Gastroesophageal sphincter (tissue), 4 donors: Measurements from ENCODE around the gene ADM5. TPM values are rescaled to one million over a fixed set of nuclear protein-coding genes. Genes with fewer than 3 reads are reported as not detected.

ENCODE experiments used
- ATAC-seq: fragments of 150-250 bp; one replicate; pipeline ENCODE4 v1.9.1; 2016; ENCODE audit warnings: mild to moderate bottlenecking, moderate library complexity
- H3K27ac ChIP-seq, 4 donors: fragments of 200-600 bp; sonication (generic) in 3 of 4; 1 replicate in 3 of 4; 2 replicates in 1 of 4; pipeline ENCODE4 v1.5.1; 2016 to 2019
- H3K27me3 ChIP-seq: fragments of 200-600 bp; sonication (generic); one replicate; pipeline ENCODE4 v1.5.1; 2019
- H3K36me3 ChIP-seq, 2 donors: fragments of 200-600 bp; sonication (generic); one replicate each; pipeline ENCODE4 v1.5.1; 2019; ENCODE audit warnings: control low read depth in 1 of 2
- H3K4me1 ChIP-seq, 3 donors: fragments of 200-600 bp; sonication (generic); 1 replicate in 2 of 3; 2 replicates in 1 of 3; pipeline ENCODE4 v1.5.1; 2016 to 2019; ENCODE audit warnings: control low read depth in 2 of 3
- H3K4me3 ChIP-seq, 2 donors: fragments of 200-600 bp; sonication (generic); one replicate each; pipeline ENCODE4 v1.5.1; 2019; ENCODE audit warnings: mild to moderate bottlenecking in 1 of 2, moderate library complexity in 1 of 2
- H3K9me3 ChIP-seq, 3 donors: fragments of 200-600 bp; sonication (generic); one replicate each; pipeline ENCODE4 v1.5.1; 2017 to 2019; ENCODE audit warnings: control low read depth in 2 of 3
- EP300 ChIP-seq: sonication (generic); formaldehyde crosslinking; IDR thresholded peaks from one replicate; pipeline ENCODE4 v1.6.1; 2017; ENCODE audit warnings: antibody characterized with exemption, mild to moderate bottlenecking
- POLR2A ChIP-seq, 2 donors: fragments of 450-650 bp; IDR thresholded peaks; one replicate each; pipeline ENCODE4 v1.6.1; 2017; ENCODE audit warnings: antibody characterized with exemption in 2 of 2, mild to moderate bottlenecking in 2 of 2, moderate library complexity in 1 of 2
- POLR2AphosphoS5 ChIP-seq: sonication (generic); formaldehyde crosslinking; IDR thresholded peaks from one replicate; pipeline ENCODE4 v1.6.1; 2017; ENCODE audit warnings: antibody characterized with exemption
- WGBS, 2 donors: methylation state at CpG; one replicate each; pipeline ENCODE4 v1.1.5; 2018; ENCODE audit warnings: low coverage in 1 of 2; 5-methylcytosine and 5-hydroxymethylcytosine counted together
- total RNA-seq, 4 donors: library from RNA; depleted of rRNA; stranded (reverse); fragments of >200 nt; gene quantifications; one replicate each; pipeline ENCODE4 v1.1.0, GENCODE V29; 2016
- TF ChIP-seq, protein P1 (sequence below), 4 experiments: fragments of 200-600 bp in 2 of 4; fragments of 450-650 bp in 2 of 4; sonication (generic) in 1 of 4; IDR thresholded peaks; one replicate each; pipeline ENCODE4 v1.5.1; 2017 to 2019; ENCODE audit warnings: antibody characterized with exemption in 4 of 4, mild to moderate bottlenecking in 2 of 4, moderate library complexity in 2 of 4

ADM5 gene
- total RNA-seq, 4 donors from 2014 or later = 1.3 to 4.1 (median 1.5) TPM; not detected in 1

DNA sequence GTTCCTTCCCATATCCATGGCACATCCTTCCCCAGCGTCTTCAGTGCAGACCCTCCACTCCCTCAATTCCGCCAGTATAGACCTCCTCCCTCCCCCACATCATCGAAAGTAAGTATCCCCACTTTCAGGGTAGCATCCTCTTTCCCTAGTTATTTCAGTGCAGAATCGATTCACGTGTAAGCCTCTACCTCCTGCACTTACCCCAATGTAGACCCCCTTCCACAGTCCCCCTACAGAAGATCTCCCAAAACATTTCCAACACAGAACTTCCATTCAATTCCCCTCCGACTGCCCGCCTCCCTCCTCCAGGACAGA lies 24.4 kb upstream of the ADM5 start:
- Histone ChIP-seq H3K36me3 (peaks cover 0 to 43% of the 10 kb centered on the region in 2 donors), H3K4me3 (peak overlapping the region; percentile 64 to 79), H3K27me3 (no peaks in the 10 kb centered on the region), H3K9me3 (no peaks in the 10 kb centered on the region), H3K4me1 (peaks cover 0 to 43% (median 7%) of the 10 kb centered on the region in 3 donors), H3K27ac (peak overlapping the region; percentile 44 to 95 (median 92))
- ATAC-seq = no peak
- no peak for TF ChIP-seq POLR2AphosphoS5
- TF ChIP-seq POLR2A (IDR thresholded peaks at IDR 0.05) = no peak
- TF ChIP-seq, protein P1, sequence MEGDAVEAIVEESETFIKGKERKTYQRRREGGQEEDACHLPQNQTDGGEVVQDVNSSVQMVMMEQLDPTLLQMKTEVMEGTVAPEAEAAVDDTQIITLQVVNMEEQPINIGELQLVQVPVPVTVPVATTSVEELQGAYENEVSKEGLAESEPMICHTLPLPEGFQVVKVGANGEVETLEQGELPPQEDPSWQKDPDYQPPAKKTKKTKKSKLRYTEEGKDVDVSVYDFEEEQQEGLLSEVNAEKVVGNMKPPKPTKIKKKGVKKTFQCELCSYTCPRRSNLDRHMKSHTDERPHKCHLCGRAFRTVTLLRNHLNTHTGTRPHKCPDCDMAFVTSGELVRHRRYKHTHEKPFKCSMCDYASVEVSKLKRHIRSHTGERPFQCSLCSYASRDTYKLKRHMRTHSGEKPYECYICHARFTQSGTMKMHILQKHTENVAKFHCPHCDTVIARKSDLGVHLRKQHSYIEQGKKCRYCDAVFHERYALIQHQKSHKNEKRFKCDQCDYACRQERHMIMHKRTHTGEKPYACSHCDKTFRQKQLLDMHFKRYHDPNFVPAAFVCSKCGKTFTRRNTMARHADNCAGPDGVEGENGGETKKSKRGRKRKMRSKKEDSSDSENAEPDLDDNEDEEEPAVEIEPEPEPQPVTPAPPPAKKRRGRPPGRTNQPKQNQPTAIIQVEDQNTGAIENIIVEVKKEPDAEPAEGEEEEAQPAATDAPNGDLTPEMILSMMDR (IDR thresholded peaks at IDR 0.05) = no peak
- no peak for TF ChIP-seq EP300
- 0% methylated on average over 5 to 7 of the region's 7 CpGs for WGBS, 2 donors

DNA sequence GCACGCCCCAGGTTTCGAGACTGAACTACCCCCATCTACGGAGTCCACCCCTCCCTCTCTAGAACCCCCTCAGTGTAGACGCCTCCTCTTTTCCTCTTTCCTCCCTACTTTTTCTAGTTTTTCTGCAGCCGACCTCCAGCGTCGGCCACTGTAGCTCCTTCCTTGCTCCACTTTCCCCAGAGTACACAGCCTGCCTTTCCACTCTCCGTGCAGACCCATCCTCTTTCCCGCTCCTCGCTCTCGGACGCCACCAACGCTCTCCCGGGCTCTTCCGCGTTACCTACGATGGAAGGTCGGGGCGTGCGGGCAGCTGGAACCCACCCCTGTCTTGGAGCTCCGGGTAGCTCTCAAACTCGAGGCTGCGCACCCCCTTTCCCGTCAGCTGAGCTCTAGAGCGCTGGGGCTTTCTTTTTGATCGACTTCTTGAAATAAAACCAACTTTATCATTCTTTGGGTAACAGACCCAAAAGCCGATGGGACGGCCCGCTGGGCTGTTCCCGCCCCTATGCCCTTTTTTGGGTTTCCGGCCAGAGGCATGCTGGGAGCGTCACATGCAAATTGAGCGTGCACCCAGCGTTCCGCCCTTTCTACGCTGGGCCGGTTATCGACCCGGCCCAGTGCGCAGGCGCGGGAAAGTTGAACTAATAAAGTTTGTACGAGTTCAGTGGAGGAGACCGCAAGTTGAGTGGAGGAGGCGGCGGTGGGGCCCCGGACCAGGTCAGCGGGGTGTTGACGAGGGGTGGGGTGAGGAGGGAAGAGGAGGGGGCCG lies 23.9 kb upstream of the ADM5 start, which contains the start of the genes BCL2L12 and IRF3:
Gene BCL2L12, plus strand, starts transcription at position 583 of the 769 bp plus-strand sequence. CDS start 760 bp downstream, outside the sequence.
Gene IRF3, minus strand, starts transcription at position 507 of the 769 bp plus-strand sequence. CDS start 1,019 bp downstream, outside the sequence.
- H3K4me1 ChIP-seq = peaks cover 0 to 43% (median 7%) of the 10 kb centered on the region in 3 donors
- TF ChIP-seq EP300 (no peak), POLR2AphosphoS5 (peak; percentile 56), POLR2A (IDR thresholded peaks at IDR 0.05) (peak in 1 of 2 donors; percentile 55)
- TF ChIP-seq, protein P1 (IDR thresholded peaks at IDR 0.05) = peak in 1 of 4 experiments; percentile 24
- 0% methylated on average over 20 to 38 of the region's 50 CpGs for WGBS, 2 donors
- peak within 1 kb of the TSS; percentile 44 to 95 (median 92) for H3K27ac ChIP-seq
- H3K36me3 ChIP-seq = peaks cover 0 to 43% of the 10 kb centered on the region in 2 donors
- H3K9me3 ChIP-seq = no peaks in the 10 kb centered on the region
- peak; percentile 94 for ATAC-seq
- peak within 1 kb of the TSS; percentile 64 to 79 for H3K4me3 ChIP-seq
- H3K27me3 ChIP-seq = no peaks in the 10 kb centered on the region

DNA sequence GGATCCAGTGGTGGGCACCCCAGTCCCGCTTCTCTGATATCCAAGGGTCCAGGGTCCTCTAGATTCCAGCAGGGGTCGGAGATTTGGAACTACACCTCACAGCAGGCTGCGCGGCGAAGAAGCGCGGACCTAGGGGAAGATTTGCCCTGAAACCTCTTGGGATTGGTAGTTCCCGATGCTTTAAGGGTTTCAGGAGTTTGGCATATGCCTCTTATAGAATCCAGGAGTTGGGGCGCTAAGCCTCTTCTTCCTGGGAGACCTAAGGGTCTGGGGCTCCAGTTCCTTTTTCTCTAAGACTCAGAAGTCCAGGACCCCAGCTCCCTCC lies 23.3 kb upstream of the ADM5 start:
- 0% methylated on average over 1 of the region's 9 CpGs; no CpG with 5 or more reads in 1 of the 2 donors for WGBS, 2 donors
- no peaks in the 10 kb centered on the region for H3K9me3 ChIP-seq
- peak overlapping the region; percentile 21 to 95 (median 92) for H3K27ac ChIP-seq
- H3K4me3 ChIP-seq = peak overlapping the region; percentile 64 to 79
- ATAC-seq = peak; percentile 2
- peaks cover 0 to 43% (median 7%) of the 10 kb centered on the region in 3 donors for H3K4me1 ChIP-seq
- peaks cover 0 to 43% of the 10 kb centered on the region in 2 donors for H3K36me3 ChIP-seq
- H3K27me3 ChIP-seq = no peaks in the 10 kb centered on the region
- TF ChIP-seq POLR2AphosphoS5 (no peak), EP300 (no peak), POLR2A (IDR thresholded peaks at IDR 0.05) (no peak)
- TF ChIP-seq, protein P1 (IDR thresholded peaks at IDR 0.05) = no peak

DNA sequence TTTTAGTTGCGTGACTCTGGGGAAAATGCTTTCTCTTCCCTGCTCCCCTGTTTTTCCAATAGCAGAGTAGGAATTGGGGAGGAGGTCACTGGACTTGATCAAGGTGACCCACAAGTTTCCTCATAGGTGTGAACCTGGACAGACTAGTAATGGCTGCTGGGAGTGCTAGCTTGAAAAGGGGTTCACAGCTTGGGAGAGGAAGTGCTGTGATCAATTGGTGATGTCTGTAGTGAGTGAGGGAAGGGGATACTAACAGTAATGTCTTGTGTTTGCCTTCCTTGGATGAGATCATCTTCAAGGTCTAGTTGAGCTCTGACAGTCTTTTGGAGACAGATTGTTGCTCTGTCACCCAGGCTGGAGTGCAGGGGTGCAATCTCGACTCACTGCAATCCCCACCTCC lies 21.9 kb upstream of the ADM5 start:
- WGBS, 2 donors = 93% methylated on average over 2 of the region's 2 CpGs; no CpG with 5 or more reads in 1 of the 2 donors
- Histone ChIP-seq H3K4me3 (no peak overlapping the region), H3K4me1 (peaks cover 0 to 53% (median 7%) of the 10 kb centered on the region in 3 donors), H3K36me3 (peaks cover 0 to 30% of the 10 kb centered on the region in 2 donors), H3K9me3 (no peaks in the 10 kb centered on the region), H3K27ac (no peak overlapping the region), H3K27me3 (no peaks in the 10 kb centered on the region)
- ATAC-seq = no peak
- no peak for TF ChIP-seq EP300
- no peak for TF ChIP-seq POLR2AphosphoS5
- no peak for TF ChIP-seq POLR2A (IDR thresholded peaks at IDR 0.05)
- TF ChIP-seq, protein P1 (IDR thresholded peaks at IDR 0.05) = no peak

DNA sequence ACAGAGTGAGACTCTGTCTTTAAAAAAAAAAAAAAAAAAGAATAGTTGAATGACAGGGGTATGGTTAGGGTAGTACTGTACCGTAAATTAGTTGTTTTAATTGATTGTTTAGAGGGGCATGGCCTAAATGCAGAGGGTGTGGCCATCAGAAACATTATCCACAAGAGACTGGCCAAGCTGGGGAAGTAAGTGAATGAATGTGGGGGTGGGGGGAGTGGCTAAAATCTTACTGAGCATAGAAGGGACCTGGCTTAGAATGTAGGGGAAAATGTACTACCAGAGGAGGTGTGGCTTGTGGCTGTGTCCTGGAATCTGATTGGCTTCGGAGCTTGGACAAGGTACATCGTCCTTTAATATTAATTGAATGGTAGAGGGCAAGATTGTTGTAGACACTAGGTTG lies 19.9 kb upstream of the ADM5 start:
- 74 to 100% methylated on average over 1 to 3 of the region's 3 CpGs for WGBS, 2 donors
- no peak for TF ChIP-seq EP300
- no peak for TF ChIP-seq POLR2A (IDR thresholded peaks at IDR 0.05)
- no peak for ATAC-seq
- peaks cover 0 to 37% (median 7%) of the 10 kb centered on the region in 3 donors for H3K4me1 ChIP-seq
- peaks cover 0 to 23% of the 10 kb centered on the region in 2 donors for H3K36me3 ChIP-seq
- H3K9me3 ChIP-seq = no peaks in the 10 kb centered on the region
- H3K4me3 ChIP-seq = no peak overlapping the region
- no peak overlapping the region for H3K27ac ChIP-seq
- no peaks in the 10 kb centered on the region for H3K27me3 ChIP-seq
